Dermis microvascular lymphatic vessel endothelial cell (primary cell): ENCODE results near the gene MAGEA6. TPM values are rescaled to one million over a fixed set of nuclear protein-coding genes. Genes with fewer than 3 reads are reported as not detected.
"Not testable (repeated sequence)": the region's sequence is repeated elsewhere in the genome, so short reads cannot be mapped to it uniquely, and the experiment has no call there.

Source experiments
- DNase-seq, 2 donors: peaks; one replicate each; pipeline versions ENCODE4 v3.0.0 to v3.0.0-alpha.2; 2010; ENCODE audit warnings: low read depth in 2 of 2
- total RNA-seq: library from RNA; depleted of rRNA; stranded (reverse); fragments of >200 nt; gene quantifications from 2 replicates; pipeline ENCODE4 v1.2.1, GENCODE V29; 2014

The MAGEA6 gene
- total RNA-seq: not detected in 2 replicates

GRCh38 chrX:152769549-152770289 lies at the start of gene MAGEA6:
Gene MAGEA6 (minus strand): TSS chrX:152769689. CDS start chrX:152767650, 2,039 bp downstream.
- not testable (repeated sequence) for DNase-seq

DNA sequence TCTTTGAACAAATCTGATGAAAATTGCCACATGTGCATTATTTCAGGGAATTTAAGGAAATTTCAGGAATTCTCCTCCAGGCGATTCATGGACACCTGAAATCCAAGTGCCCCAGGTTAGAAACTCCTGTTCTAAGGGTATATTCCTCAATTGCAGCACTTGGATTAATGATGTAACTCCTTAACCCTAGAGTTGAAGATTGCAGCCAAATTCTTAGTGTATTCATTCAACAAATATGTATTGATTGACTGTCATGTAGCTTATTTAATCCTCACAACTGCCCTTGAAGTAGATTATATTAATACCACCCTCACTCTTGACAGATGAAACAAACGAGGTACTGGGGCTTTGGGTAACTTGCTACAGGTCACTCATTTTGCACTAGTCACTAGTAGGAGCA lies 49.8 kb upstream of the MAGEA6 start:
- no peak for DNase-seq

GRCh38 chrX:152818356-152818755 lies 48.9 kb upstream of the MAGEA6 start:
- DNase-seq: no peak

DNA sequence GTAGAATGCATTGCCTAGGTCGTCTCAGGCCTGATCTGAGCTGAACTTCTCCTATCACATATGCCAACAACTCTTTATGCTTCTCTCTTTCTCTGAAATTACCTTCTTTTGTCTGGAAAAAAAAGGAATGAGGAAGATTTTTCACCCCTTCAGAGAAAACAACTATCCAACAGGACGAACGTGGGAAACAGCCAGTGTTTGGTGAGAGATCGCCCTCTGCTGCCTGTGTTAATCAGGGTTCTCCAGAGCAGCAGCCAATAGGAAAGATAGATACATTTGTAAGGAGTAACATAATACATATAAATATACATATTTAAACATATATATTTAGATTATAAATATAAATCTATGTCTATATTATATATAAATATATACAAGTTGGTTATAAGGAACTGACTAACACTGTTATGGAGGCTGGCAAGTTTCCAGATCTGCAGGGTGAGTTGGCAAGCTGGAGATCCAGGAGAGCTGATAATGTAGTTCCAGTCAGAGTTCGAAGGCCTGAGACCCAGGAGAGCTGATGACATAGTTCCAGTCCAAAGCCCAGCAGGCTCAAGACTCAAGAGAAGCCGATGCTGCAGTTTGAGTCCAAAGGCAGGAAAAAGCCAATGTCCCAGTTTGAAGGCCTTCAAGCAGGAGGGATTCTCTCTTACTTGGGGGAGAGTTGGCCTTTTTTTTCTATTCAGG lies 47.7 kb upstream of the MAGEA6 start:
- peak; percentile 9 to 45 for DNase-seq

GRCh38 chrX:152814048-152814447 lies 44.6 kb upstream of the MAGEA6 start:
- peak in 1 of 2 donors; percentile 3 for DNase-seq

DNA sequence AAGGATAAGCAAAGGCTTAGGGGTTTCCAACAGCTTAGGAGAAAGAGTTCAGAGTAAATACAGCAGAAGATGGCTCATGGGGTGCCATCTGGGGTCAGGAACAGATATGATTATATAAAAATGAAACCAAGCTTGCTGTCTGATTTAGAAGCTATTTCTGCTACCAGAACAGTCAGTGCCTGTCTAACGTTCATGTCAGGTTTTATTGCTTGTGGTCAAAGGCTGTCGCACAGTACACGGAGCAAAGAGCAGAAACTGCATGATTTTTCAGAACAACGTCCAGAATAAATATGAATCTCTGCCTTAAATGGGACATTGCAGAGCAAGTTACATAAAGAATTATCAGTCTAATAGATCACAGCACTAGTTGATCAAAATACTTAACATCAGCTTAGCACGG lies 43.7 kb upstream of the MAGEA6 start:
- no peak for DNase-seq

GRCh38 chrX:152810403-152810802 lies 40.9 kb upstream of the MAGEA6 start:
- DNase-seq: no peak

GRCh38 chrX:152806035-152806434 lies 36.5 kb upstream of the MAGEA6 start:
- no peak for DNase-seq

DNA sequence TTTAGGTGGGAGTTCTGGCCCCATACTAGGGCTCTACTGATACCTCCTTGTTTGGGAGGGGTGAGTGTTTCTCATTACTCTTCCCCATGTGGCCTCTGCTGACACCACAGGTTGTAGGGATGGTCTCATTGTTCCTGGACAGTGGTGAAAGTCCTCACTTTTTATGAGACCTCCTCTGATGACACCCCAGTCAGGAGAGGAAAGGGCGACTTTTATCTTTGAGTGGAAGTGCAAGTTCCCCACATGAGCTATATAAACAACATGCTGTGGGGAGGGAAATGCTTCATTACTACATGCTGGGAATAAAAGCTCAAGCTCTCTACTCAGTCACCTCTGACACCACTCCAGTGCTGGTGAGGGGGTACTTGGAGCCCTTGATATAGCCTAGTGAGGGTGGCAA lies 29.5 kb upstream of the MAGEA6 start:
- no peak for DNase-seq

DNA sequence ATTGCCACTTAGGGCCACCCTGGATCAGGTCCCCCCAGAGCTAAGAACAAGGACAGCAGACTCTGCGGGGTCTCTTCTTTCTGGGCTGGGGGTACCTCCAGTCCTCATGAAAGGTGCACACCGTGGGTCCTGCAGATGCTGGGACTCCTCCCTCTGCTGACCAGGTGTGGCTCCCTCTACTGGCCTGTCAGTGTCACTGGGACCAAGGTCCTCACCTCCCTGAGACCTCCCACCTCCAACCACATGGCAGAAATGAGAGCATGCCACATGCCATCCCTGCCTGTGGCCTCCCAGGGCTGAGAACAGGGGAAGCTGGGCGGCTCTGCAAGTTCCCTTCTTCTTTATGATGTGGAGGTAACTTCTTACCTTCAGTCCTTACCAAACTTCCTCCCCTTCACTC lies 17.6 kb upstream of the MAGEA6 start:
- not testable (repeated sequence) for DNase-seq

- DNase-seq: not testable (repeated sequence)
These were observed 2.9 kb downstream of the MAGEA6 start for GRCh38 chrX:152766562-152766961.

DNA sequence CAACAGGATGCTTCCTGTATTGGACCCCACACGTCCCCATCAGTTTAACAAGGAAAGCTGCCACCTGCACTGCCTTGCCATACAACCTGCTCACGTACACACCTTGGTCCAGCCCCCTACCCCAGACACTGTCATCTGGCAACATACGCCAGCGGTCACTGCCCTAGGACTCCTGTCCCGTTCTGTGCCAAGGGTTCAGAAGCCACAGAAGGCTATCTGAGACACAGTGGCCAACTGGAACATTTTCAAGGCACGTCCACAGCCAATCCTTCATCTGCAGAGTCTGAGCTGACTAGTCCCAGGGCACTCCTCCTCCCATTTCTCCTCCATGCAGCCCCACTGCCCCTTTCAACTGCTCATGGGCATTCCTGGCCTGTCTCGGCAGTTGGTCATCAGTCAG lies 7.9 kb downstream of the MAGEA6 start:
- not testable (repeated sequence) for DNase-seq

- DNase-seq: not testable (repeated sequence)
These were observed 9.9 kb downstream of the MAGEA6 start for GRCh38 chrX:152759544-152759943.

GRCh38 chrX:152758918-152759317 lies 10.6 kb downstream of the MAGEA6 start, which contains the start of gene CSAG3:
Gene CSAG3 (plus strand): TSS chrX:152759218.
- DNase-seq: not testable (repeated sequence)

DNA sequence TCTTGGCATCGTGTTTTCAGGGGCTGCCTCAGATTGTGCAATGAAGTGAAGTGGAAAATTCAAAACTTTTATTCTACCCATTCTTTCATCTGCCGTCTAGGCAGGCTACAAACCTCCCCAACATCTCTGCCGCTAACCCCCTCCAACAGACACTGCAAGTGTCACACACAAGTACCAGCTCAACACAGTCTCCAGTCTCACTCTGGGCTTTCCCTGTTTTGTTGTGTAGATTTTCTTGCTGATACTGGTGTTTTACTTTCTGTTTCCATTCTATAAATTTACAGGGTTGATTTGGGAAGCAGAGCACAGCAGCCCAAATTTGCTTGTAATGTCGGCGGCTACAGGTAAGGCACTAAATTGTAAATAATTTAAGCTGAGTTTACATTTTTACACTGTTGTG lies 14.6 kb downstream of the MAGEA6 start:
- not testable (repeated sequence) for DNase-seq

- not testable (repeated sequence) for DNase-seq
These were observed 15.5 kb downstream of the MAGEA6 start, which contains the start of gene MAGEA2 for GRCh38 chrX:152753686-152754650. Gene MAGEA2 (minus strand): TSS chrX:152753842. CDS start chrX:152751363, 2,479 bp downstream.

DNA sequence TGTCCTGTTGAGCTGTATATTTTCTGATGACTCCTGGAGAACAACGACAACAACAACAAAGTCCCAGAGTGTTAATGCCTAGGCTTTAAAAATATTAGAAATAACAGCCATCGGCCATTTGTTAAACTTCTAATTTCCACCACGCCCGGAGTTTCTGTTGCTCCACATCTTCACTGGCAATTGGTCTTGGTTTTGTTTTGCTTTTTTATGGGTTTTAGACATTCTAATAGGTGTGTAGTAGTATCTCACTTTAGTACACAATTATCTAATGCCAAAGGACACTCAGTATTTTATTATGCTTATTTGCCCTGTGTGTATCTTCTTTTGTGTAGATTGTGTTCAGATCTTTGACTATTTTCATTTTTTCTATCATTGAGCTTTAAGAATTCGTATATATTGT lies 30.9 kb downstream of the MAGEA6 start:
- no peak for DNase-seq

- DNase-seq: not testable (repeated sequence)
These were observed 33.0 kb downstream of the MAGEA6 start for GRCh38 chrX:152736528-152736927.

DNA sequence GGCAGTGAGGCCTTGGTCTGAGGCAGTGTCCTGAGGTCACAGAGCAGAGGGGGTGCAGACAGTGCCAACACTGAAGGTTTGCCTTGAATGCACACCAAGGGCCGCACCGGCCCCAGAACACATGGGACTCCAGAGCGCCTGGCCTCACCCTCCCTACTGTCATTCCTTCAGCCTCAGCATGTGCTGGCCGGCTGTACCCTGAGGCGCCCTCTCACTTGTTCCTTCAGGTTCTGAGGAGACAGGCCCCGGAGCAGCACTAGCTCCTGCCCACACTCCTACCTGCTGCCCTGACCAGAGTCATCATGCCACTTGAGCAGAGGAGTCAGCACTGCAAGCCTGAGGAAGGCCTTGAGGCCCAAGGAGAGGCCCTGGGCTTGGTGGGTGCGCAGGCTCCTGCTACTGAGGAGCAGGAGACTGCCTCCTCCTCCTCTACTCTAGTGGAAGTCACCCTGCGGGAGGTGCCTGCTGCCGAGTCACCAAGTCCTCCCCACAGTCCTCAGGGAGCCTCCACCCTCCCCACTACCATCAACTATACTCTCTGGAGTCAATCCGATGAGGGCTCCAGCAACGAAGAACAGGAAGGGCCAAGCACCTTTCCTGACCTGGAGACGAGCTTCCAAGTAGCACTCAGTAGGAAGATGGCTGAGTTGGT lies 33.5 kb downstream of the MAGEA6 start:
- no peak for DNase-seq

- DNase-seq: no peak
These were observed 34.4 kb downstream of the MAGEA6 start for GRCh38 chrX:152735101-152735500.
